AG09309 (cell line): Measurements from ENCODE around the gene IGFBP7.

Source experiments
- DNase-seq: peaks from one replicate; pipeline ENCODE4 v3.0.0-alpha.2; 2010; ENCODE audit warnings: low read depth
- H3K4me3 ChIP-seq: 2 replicates; pipeline ENCODE4 v1.5.1; 2011; ENCODE audit warnings: mild to moderate bottlenecking, low read depth, low read length, moderate library complexity; ENCODE audit not compliant: control insufficient read depth
- TF ChIP-seq, protein P1 (sequence below): IDR thresholded peaks from 2 replicates; pipeline ENCODE4 v1.5.1; 2011; ENCODE audit warnings: mild to moderate bottlenecking, low read depth, low read length, inconsistent platforms; ENCODE audit not compliant: insufficient read depth, control insufficient read depth; ENCODE audit errors: missing control alignments

The IGFBP7 gene

DNA sequence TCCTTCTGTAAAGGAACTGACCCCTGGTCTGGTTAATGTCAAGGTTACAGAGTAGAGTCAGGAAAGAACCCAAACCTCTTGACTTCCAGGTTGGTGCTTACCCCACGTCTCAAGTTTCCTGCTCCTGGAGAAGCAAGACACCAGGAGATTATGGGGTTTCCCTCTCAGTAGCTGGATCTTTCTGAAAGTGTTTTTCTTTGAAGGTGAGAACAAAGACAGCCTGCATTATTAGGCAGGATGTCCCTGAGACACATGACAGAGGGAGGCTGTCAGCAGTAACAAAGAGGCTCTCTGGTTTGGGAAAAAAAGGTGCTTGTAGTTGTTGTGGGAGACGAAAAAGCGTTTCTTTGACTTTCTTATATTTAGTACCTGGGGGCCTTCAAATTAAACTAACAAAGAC lies 44.7 kb upstream of the IGFBP7 start:
- DNase-seq, result no peak
- H3K4me3 ChIP-seq, result no peak overlapping the region
- TF ChIP-seq, protein P1, sequence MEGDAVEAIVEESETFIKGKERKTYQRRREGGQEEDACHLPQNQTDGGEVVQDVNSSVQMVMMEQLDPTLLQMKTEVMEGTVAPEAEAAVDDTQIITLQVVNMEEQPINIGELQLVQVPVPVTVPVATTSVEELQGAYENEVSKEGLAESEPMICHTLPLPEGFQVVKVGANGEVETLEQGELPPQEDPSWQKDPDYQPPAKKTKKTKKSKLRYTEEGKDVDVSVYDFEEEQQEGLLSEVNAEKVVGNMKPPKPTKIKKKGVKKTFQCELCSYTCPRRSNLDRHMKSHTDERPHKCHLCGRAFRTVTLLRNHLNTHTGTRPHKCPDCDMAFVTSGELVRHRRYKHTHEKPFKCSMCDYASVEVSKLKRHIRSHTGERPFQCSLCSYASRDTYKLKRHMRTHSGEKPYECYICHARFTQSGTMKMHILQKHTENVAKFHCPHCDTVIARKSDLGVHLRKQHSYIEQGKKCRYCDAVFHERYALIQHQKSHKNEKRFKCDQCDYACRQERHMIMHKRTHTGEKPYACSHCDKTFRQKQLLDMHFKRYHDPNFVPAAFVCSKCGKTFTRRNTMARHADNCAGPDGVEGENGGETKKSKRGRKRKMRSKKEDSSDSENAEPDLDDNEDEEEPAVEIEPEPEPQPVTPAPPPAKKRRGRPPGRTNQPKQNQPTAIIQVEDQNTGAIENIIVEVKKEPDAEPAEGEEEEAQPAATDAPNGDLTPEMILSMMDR, result no peak

DNA sequence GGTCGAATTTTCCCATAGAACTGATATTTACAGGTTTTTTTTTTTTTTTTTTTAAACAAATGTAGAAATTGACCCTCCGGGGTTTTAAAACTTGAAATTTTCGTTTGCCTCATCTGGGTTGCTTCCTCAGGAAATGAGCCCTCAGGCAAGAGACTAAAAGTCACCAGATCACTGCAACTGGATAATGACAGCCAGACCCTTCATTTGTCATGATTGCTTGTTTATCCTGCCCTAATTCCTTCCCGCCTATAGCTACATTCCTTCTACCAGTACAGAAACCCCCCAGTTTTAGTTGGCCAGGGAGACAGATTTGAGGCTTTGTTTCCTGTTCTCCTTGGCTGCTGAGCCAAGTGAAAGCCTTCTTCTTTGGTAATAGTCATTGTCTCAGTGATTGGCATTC lies 44.0 kb upstream of the IGFBP7 start:
- DNase-seq, result no peak
- TF ChIP-seq, protein P1, result no peak
- H3K4me3 ChIP-seq, result no peak overlapping the region

- no peak overlapping the region for H3K4me3 ChIP-seq
- DNase-seq, result no peak
- TF ChIP-seq, protein P1, result no peak
Observed at GRCh38 chr4:57153207-57153606, 43.0 kb upstream of the IGFBP7 start.

- DNase-seq, result no peak
- H3K4me3 ChIP-seq, result no peak overlapping the region
- TF ChIP-seq, protein P1, result no peak
Observed at GRCh38 chr4:57151481-57151880, 41.3 kb upstream of the IGFBP7 start.

DNA sequence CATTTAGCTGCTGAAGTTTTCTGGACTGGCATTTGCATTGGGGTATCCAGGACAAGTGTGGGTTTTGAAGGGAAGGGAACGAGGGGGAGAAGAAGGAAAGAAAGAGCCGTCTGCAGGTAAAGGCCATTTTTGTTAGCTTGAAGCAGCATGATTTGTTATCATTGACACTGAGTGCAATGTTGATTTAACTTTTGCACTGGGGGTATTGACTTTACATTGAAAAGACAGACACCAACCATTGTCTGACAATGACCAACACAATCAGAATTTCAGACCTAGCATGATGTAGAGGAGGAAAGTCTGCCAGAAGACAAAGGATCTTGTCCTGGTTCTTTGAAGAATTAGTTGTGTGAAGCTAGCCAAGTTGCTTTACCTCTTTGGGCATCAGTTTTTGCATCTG lies 39.6 kb upstream of the IGFBP7 start:
- DNase-seq, result no peak
- TF ChIP-seq, protein P1, result no peak
- no peak overlapping the region for H3K4me3 ChIP-seq

DNA sequence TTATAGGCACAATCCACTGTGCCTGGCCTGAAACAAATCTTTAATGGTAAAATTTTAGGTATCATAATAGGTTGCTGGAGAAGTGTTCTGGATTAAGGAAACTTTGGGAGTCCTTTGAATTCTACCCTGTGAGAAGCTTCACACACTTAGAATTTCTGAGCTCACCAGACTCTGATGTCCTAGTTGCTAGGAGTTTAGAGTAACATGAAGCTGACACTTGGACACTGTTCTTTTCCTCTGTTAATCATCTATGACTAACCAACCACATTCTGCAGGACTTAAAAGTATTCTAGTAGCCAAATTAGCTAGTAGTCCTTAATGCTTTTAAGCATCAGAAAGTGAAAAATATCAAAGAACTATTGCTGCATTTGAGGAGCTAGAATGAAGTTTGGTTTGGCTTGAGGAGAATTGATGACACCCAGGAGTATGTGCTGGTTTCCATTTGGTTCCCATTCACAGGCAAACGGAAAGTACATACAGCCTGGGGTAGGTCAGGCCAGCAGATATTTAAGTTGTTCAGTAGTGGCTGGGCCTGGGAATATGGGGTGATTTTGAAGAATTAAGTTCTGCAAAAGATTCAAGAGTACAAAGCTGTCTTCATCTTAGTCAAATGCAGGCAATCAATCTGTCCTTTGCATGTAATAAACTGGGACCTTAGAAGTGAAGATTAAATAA lies 38.8 kb upstream of the IGFBP7 start:
- H3K4me3 ChIP-seq, result no peak overlapping the region
- no peak for DNase-seq
- TF ChIP-seq, protein P1, result no peak
